MV-4-11 (cell line): ENCODE data around the gene DHCR24.

Source experiments
- DNase-seq: peaks from one replicate; lab custom pipeline; 2025; lab: John Stamatoyannopoulos, UW

The DHCR24 gene

GRCh38 chr1:54816130-54816529 is 70.9 kb downstream of the DHCR24 start:
- no peak for DNase-seq

- no peak for DNase-seq
These were observed 71.7 kb downstream of the DHCR24 start for GRCh38 chr1:54815086-54815876.

- no peak for DNase-seq
These were observed 72.4 kb downstream of the DHCR24 start for GRCh38 chr1:54814571-54814970.

- no peak for DNase-seq
These were observed 72.9 kb downstream of the DHCR24 start for GRCh38 chr1:54814126-54814498.

- DNase-seq = no peak
These were observed 73.4 kb downstream of the DHCR24 start for GRCh38 chr1:54813485-54814125.

- DNase-seq = no peak
These were observed 74.1 kb downstream of the DHCR24 start for GRCh38 chr1:54812801-54813484.

- no peak for DNase-seq
These were observed 75.0 kb downstream of the DHCR24 start for GRCh38 chr1:54811739-54812655.

- DNase-seq = no peak
These were observed 75.9 kb downstream of the DHCR24 start for GRCh38 chr1:54811066-54811465.

- peak; percentile 42 for DNase-seq
These were observed 76.6 kb downstream of the DHCR24 start for GRCh38 chr1:54810153-54810942.

GRCh38 chr1:54809496-54810074 is 77.4 kb downstream of the DHCR24 start:
- no peak for DNase-seq

GRCh38 chr1:54808443-54809207 is 78.4 kb downstream of the DHCR24 start:
- no peak for DNase-seq

GRCh38 chr1:54807756-54808155 is 79.2 kb downstream of the DHCR24 start:
- DNase-seq = no peak

GRCh38 chr1:54806931-54807611 is 79.9 kb downstream of the DHCR24 start:
- DNase-seq = peak; percentile 60

- no peak for DNase-seq
These were observed 81.0 kb downstream of the DHCR24 start for GRCh38 chr1:54805981-54806381.

GRCh38 chr1:54805466-54805865 is 81.5 kb downstream of the DHCR24 start:
- DNase-seq = no peak

- peak; percentile 25 for DNase-seq
These were observed 82.4 kb downstream of the DHCR24 start for GRCh38 chr1:54804471-54805132.

- no peak for DNase-seq
These were observed 83.1 kb downstream of the DHCR24 start for GRCh38 chr1:54803761-54804470.
